ENCODE results near the gene FBXO30. TPM values are rescaled to one million over a fixed set of nuclear protein-coding genes. Genes with fewer than 3 reads are reported as not detected.

Gene FBXO30
- total and polyA plus RNA-seq, 9 of the 15 experiments (the other 6 are each of a cell fraction or from before 2014, with no cell fraction given) = 3.6 to 12.8 (median 7.1) TPM

DNA sequence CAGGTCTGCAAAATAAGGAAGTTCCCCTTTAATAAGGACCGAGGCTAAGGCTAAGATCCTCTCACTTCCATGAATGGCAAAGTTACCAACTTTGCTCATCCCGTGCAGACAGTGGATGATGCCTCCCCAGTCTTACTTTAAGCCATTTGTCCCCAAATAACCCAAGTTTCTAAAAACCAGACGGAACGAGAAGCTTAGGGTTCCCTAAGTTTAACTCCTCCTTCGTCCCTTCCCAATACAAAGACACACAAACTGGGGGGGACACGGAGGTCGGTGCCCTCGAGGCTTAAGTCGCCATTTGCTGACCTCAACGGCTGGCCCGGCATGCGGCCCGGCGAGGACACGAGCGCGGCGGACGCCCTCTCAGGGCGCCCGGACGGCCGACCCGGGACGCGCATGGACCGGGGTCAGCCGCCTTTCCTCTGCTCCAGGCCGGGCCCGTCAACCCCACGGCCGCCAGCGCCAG, 527 bp downstream of the FBXO30 start:
- FAIRE-seq (peak; percentile 61), DNase-seq (ENCODE audit: extremely low read depth in 1 of 4, low spot score in 3 of 4) (peak in 2 of 4 experiments; percentile 43 to 75), ATAC-seq (peak; percentile 54)
- CTCF ChIA-PET (ENCODE audit: low intra/inter-chr PET ratio) = no interaction called here
- peaks cover 11% of the 10 kb centered on the region; the same call in 1 of the 2 replicates for H4K20me1 ChIP-seq (replicated peaks; ENCODE audit: control insufficient read depth, insufficient read depth, low read length)
- H3K4me1 ChIP-seq (replicated peaks in 1 of 2; ENCODE audit: control insufficient read depth in 2 of 2, insufficient read depth in 2 of 2, low read length in 2 of 2) = peaks cover 14 to 19% of the 10 kb centered on the region in 2 experiments
- in situ Hi-C loops (cut with MboI) (loop anchor here (5.0 kb wide), 1 partner anchor 77 kb away; the partner anchor contains the start of gene EPM2A), intact Hi-C loops (cut with micrococcal nuclease) (loop anchor here (1.0 to 10.0 kb wide), 5 partner anchors 29 to 1269 kb away; partner anchors contain the start of gene SHPRH)
- peaks cover 3% of the 10 kb centered on the region for H3K9me1 ChIP-seq (ENCODE audit: control insufficient read depth, insufficient read depth, low read length)
- peak overlapping the region; percentile 90 for H2AFZ ChIP-seq (ENCODE audit: low read depth, low read length)
- H3K27me3 ChIP-seq (ENCODE audit: control insufficient read depth in 2 of 2, insufficient read depth in 2 of 2, low read length in 2 of 2) = no peaks in the 10 kb centered on the region
- WGBS (ENCODE audit: insufficient coverage, low coverage, missing lambda C conversion rate) = 1% methylated on average over 32 of the region's 33 CpGs
- H3K79me2 ChIP-seq (ENCODE audit: control insufficient read depth, insufficient read depth, low read length) = peaks cover 67% of the 10 kb centered on the region
- H3K9ac ChIP-seq (ENCODE audit: insufficient read depth in 1 of 2, low read depth in 2 of 2, low read length in 2 of 2) = peak overlapping the region; percentile 89 to 98
- no TSS peak for BruUV-seq (replicated peaks)
- POLR2A ChIA-PET = interaction anchor here (0.6 to 2.3 kb wide), 14 partner anchors 8 to 150 kb away, joined by 3 to 16 read pairs (median 4); partner anchors contain the start of genes EPM2A and SHPRH
- peak overlapping the region; percentile 66 for H3K4me3 ChIP-seq
- H3K4me2 ChIP-seq (ENCODE audit: insufficient read depth, low read length) = peak overlapping the region; percentile 98
- H3K27ac ChIP-seq (ENCODE audit: extremely low read depth, low read depth, low read length) = peak overlapping the region; percentile 95
- no peaks in the 10 kb centered on the region for H3K9me3 ChIP-seq (replicated peaks; ENCODE audit: control insufficient read depth, insufficient read depth, low read depth, low read length)
- peaks cover 11% of the 10 kb centered on the region for H3K36me3 ChIP-seq (ENCODE audit: control insufficient read depth, insufficient read depth, low read length)
- TF ChIP-seq NRF1 (conservative IDR thresholded peaks at IDR 0.05 in 1 of 2, IDR thresholded peaks at IDR 0.05 in 1 of 2) (no peak), POLR2AphosphoS5 (IDR thresholded peaks at IDR 0.05; ENCODE audit: control insufficient read depth, insufficient read depth, low read depth, low read length) (peak; percentile 31; the same call in 1 of the 2 replicates), NFIC (IDR thresholded peaks at IDR 0.05) (no peak; the same call in 1 of the 2 replicates), U2AF2 (optimal IDR thresholded peaks at IDR 0.05; ENCODE audit: low read depth, low read length) (no peak), FOSL1 (tag; conservative IDR thresholded peaks at IDR 0.05) (no peak)
- TF ChIP-seq, protein P1, sequence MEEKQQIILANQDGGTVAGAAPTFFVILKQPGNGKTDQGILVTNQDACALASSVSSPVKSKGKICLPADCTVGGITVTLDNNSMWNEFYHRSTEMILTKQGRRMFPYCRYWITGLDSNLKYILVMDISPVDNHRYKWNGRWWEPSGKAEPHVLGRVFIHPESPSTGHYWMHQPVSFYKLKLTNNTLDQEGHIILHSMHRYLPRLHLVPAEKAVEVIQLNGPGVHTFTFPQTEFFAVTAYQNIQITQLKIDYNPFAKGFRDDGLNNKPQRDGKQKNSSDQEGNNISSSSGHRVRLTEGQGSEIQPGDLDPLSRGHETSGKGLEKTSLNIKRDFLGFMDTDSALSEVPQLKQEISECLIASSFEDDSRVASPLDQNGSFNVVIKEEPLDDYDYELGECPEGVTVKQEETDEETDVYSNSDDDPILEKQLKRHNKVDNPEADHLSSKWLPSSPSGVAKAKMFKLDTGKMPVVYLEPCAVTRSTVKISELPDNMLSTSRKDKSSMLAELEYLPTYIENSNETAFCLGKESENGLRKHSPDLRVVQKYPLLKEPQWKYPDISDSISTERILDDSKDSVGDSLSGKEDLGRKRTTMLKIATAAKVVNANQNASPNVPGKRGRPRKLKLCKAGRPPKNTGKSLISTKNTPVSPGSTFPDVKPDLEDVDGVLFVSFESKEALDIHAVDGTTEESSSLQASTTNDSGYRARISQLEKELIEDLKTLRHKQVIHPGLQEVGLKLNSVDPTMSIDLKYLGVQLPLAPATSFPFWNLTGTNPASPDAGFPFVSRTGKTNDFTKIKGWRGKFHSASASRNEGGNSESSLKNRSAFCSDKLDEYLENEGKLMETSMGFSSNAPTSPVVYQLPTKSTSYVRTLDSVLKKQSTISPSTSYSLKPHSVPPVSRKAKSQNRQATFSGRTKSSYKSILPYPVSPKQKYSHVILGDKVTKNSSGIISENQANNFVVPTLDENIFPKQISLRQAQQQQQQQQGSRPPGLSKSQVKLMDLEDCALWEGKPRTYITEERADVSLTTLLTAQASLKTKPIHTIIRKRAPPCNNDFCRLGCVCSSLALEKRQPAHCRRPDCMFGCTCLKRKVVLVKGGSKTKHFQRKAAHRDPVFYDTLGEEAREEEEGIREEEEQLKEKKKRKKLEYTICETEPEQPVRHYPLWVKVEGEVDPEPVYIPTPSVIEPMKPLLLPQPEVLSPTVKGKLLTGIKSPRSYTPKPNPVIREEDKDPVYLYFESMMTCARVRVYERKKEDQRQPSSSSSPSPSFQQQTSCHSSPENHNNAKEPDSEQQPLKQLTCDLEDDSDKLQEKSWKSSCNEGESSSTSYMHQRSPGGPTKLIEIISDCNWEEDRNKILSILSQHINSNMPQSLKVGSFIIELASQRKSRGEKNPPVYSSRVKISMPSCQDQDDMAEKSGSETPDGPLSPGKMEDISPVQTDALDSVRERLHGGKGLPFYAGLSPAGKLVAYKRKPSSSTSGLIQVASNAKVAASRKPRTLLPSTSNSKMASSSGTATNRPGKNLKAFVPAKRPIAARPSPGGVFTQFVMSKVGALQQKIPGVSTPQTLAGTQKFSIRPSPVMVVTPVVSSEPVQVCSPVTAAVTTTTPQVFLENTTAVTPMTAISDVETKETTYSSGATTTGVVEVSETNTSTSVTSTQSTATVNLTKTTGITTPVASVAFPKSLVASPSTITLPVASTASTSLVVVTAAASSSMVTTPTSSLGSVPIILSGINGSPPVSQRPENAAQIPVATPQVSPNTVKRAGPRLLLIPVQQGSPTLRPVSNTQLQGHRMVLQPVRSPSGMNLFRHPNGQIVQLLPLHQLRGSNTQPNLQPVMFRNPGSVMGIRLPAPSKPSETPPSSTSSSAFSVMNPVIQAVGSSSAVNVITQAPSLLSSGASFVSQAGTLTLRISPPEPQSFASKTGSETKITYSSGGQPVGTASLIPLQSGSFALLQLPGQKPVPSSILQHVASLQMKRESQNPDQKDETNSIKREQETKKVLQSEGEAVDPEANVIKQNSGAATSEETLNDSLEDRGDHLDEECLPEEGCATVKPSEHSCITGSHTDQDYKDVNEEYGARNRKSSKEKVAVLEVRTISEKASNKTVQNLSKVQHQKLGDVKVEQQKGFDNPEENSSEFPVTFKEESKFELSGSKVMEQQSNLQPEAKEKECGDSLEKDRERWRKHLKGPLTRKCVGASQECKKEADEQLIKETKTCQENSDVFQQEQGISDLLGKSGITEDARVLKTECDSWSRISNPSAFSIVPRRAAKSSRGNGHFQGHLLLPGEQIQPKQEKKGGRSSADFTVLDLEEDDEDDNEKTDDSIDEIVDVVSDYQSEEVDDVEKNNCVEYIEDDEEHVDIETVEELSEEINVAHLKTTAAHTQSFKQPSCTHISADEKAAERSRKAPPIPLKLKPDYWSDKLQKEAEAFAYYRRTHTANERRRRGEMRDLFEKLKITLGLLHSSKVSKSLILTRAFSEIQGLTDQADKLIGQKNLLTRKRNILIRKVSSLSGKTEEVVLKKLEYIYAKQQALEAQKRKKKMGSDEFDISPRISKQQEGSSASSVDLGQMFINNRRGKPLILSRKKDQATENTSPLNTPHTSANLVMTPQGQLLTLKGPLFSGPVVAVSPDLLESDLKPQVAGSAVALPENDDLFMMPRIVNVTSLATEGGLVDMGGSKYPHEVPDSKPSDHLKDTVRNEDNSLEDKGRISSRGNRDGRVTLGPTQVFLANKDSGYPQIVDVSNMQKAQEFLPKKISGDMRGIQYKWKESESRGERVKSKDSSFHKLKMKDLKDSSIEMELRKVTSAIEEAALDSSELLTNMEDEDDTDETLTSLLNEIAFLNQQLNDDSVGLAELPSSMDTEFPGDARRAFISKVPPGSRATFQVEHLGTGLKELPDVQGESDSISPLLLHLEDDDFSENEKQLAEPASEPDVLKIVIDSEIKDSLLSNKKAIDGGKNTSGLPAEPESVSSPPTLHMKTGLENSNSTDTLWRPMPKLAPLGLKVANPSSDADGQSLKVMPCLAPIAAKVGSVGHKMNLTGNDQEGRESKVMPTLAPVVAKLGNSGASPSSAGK (IDR thresholded peaks at IDR 0.05) = peak; percentile 94
- TF ChIP-seq, protein P2, sequence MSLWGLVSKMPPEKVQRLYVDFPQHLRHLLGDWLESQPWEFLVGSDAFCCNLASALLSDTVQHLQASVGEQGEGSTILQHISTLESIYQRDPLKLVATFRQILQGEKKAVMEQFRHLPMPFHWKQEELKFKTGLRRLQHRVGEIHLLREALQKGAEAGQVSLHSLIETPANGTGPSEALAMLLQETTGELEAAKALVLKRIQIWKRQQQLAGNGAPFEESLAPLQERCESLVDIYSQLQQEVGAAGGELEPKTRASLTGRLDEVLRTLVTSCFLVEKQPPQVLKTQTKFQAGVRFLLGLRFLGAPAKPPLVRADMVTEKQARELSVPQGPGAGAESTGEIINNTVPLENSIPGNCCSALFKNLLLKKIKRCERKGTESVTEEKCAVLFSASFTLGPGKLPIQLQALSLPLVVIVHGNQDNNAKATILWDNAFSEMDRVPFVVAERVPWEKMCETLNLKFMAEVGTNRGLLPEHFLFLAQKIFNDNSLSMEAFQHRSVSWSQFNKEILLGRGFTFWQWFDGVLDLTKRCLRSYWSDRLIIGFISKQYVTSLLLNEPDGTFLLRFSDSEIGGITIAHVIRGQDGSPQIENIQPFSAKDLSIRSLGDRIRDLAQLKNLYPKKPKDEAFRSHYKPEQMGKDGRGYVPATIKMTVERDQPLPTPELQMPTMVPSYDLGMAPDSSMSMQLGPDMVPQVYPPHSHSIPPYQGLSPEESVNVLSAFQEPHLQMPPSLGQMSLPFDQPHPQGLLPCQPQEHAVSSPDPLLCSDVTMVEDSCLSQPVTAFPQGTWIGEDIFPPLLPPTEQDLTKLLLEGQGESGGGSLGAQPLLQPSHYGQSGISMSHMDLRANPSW (CRISPR knock-in tag; IDR thresholded peaks at IDR 0.05) = 0 out of 2 replicates have a peak, but pooled peaks have one; percentile 51

Data from K562 (cell line).